Measurements from ENCODE around the gene KEAP1.

DNA sequence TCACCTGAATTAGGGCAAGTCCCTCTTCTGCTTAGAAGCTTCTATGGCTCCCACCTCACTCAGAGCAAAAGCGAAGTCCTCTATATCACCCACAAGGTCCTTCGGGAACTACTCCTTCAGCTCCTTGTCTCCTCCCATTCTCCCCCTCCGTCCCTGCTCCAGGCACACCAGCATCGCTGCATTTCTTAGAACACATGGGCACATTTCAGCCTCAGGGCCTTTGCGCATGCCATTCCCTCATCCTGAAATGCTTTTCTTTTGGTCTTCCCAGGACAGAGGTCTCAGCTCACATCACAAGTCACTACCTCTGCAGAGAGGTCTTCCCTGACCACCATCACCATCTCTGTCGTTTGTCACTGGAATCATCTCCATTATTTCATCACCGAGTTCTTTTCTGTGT lies 10.1 kb upstream of the KEAP1 start:
- TF ChIP-seq POLR2A (IDR thresholded peaks at IDR 0.05) (no peak), POLR2AphosphoS5 (IDR thresholded peaks at IDR 0.05) (no peak)
- TF ChIP-seq, protein P1, sequence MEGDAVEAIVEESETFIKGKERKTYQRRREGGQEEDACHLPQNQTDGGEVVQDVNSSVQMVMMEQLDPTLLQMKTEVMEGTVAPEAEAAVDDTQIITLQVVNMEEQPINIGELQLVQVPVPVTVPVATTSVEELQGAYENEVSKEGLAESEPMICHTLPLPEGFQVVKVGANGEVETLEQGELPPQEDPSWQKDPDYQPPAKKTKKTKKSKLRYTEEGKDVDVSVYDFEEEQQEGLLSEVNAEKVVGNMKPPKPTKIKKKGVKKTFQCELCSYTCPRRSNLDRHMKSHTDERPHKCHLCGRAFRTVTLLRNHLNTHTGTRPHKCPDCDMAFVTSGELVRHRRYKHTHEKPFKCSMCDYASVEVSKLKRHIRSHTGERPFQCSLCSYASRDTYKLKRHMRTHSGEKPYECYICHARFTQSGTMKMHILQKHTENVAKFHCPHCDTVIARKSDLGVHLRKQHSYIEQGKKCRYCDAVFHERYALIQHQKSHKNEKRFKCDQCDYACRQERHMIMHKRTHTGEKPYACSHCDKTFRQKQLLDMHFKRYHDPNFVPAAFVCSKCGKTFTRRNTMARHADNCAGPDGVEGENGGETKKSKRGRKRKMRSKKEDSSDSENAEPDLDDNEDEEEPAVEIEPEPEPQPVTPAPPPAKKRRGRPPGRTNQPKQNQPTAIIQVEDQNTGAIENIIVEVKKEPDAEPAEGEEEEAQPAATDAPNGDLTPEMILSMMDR (IDR thresholded peaks at IDR 0.05): no peak

Data from suprapubic skin (tissue), 4 donors.